GM12873 (cell line): Measurements from ENCODE around the gene RTN4.

Experiments used
- TF ChIP-seq, protein P1 (sequence below): IDR thresholded peaks from 2 replicates; pipeline ENCODE4 v1.5.1; 2012; ENCODE audit warnings: low read depth, mild to moderate bottlenecking, moderate library complexity, low read length, control low read depth; ENCODE audit not compliant: insufficient read depth; ENCODE audit errors: missing control alignments

The RTN4 gene, protein sequence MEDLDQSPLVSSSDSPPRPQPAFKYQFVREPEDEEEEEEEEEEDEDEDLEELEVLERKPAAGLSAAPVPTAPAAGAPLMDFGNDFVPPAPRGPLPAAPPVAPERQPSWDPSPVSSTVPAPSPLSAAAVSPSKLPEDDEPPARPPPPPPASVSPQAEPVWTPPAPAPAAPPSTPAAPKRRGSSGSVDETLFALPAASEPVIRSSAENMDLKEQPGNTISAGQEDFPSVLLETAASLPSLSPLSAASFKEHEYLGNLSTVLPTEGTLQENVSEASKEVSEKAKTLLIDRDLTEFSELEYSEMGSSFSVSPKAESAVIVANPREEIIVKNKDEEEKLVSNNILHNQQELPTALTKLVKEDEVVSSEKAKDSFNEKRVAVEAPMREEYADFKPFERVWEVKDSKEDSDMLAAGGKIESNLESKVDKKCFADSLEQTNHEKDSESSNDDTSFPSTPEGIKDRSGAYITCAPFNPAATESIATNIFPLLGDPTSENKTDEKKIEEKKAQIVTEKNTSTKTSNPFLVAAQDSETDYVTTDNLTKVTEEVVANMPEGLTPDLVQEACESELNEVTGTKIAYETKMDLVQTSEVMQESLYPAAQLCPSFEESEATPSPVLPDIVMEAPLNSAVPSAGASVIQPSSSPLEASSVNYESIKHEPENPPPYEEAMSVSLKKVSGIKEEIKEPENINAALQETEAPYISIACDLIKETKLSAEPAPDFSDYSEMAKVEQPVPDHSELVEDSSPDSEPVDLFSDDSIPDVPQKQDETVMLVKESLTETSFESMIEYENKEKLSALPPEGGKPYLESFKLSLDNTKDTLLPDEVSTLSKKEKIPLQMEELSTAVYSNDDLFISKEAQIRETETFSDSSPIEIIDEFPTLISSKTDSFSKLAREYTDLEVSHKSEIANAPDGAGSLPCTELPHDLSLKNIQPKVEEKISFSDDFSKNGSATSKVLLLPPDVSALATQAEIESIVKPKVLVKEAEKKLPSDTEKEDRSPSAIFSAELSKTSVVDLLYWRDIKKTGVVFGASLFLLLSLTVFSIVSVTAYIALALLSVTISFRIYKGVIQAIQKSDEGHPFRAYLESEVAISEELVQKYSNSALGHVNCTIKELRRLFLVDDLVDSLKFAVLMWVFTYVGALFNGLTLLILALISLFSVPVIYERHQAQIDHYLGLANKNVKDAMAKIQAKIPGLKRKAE

DNA sequence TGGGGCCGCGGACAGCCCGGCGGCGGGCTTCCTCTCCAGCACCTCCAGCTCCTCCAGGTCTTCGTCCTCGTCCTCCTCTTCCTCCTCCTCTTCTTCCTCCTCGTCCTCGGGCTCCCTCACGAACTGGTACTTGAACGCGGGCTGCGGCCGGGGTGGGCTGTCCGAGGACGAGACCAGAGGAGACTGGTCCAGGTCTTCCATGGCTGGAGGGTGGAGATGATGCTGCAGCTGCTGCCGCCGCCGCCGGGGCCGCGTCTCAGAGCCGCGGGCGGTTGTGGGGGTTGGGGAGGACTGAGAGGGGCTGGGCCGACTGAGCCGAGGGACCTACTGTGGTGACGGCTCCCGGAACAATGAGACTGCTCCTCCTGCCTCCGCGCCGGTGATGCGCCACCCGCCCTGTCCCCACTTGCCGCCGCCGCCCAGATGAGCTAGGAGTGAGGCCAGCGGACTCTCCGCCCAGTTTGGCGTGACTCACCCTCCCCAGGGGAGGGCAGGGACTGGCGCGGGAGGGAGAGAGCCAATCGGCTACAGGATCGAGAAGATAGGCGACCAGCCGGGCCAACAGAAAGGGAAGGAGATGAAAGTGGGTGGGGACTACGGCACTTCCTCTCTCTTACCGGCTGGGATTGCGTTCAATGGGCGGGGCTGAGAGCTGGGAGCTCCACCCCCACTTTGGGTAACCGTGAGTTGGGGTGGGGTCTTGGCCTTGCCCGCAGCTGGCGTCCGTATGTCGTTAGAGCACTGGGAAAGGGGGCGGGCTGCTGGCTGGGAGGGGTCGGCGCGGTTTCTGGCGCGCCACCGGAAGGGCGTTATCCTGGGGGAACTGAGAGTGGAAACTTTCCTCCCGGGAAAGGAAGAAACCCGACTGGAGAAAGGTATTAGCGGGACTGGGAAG is at the start of gene RTN4:
TSS of gene RTN4 (minus strand) at position 352 of the 895 bp plus-strand sequence. CDS start at position 201, 151 bp downstream.
- TF ChIP-seq, protein P1, sequence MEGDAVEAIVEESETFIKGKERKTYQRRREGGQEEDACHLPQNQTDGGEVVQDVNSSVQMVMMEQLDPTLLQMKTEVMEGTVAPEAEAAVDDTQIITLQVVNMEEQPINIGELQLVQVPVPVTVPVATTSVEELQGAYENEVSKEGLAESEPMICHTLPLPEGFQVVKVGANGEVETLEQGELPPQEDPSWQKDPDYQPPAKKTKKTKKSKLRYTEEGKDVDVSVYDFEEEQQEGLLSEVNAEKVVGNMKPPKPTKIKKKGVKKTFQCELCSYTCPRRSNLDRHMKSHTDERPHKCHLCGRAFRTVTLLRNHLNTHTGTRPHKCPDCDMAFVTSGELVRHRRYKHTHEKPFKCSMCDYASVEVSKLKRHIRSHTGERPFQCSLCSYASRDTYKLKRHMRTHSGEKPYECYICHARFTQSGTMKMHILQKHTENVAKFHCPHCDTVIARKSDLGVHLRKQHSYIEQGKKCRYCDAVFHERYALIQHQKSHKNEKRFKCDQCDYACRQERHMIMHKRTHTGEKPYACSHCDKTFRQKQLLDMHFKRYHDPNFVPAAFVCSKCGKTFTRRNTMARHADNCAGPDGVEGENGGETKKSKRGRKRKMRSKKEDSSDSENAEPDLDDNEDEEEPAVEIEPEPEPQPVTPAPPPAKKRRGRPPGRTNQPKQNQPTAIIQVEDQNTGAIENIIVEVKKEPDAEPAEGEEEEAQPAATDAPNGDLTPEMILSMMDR: peak; percentile 22

DNA sequence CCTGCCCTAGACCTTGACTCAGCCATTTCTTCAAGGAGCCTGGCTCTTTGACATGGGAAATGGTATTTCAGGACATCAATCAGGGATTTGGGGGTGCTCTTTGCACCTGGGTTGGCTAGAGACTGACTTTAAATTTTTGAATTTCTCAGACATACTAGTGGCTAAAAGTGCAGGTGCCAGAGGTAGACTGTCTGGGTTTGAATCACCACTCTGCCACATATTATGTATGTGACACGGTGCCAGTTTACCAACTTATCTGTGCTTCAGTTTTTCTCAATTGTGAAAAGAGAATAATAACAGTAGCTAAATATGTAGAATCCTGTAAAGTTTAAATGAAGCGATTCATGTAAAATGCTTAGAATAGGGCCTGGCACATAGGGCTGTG is 49.2 kb upstream of the RTN4 start:
- TF ChIP-seq, protein P1: no peak

DNA sequence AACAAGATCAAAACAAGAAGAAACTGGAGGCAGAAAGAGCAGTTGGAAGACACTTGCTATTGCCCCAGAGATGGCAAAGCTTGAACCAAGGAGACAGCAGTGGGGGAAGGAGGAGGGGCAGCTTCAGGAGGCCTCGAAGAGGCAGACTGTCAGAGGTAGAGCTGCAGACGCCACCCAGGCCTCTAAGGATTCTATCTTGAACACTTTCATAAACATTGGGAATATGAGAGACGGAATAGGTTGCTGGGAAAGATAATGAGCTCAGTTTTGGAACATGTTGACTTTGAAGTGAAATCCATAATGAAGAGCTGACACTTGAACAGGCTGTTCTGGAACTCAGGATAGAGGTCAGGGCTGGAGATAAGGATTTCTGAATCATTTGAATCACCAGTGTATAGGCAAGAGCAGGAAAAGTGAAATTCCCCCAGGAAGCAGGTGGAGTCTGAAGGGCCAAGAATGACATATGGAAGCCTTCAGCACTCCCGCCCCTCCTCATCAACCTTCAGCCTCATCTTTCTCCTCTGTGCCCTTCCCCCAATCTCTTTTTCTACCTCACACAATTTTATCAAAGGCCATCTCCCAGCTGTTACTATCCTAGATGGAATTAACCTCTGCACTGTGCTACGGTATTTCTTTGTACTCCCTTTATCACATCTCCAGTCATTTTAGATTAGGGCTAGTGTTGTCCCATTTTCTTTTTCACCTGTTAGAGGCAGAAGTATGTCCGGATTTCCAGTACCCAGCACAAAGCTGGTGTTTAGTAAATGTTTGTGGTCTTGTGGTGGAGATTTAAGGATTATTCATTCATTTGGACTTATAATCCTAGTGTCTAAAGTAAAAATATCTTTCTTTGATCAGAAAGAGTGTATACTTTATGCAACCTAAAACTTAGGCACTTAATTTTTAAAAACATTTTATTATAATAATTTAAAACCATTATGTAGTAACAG is 47.5 kb upstream of the RTN4 start:
- TF ChIP-seq, protein P1: no peak

DNA sequence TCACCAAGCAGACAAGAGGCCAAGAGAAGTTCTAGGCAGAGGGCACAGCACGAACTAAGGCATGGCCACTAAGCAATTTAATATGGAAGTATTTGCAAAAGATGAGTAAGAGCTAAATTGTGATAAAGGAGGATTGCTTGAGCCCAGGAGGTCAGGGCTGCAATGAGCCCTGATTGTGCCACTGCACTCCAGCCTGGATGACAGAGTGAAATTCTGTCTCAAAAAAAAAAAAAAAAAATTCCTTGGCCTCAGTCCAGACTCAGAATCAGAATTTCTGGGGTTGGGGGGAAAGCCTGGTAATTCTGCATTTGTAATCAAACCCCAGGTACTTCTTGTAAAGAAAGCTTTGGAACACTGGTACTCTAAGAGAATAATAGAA is 46.8 kb upstream of the RTN4 start:
- TF ChIP-seq, protein P1: no peak

DNA sequence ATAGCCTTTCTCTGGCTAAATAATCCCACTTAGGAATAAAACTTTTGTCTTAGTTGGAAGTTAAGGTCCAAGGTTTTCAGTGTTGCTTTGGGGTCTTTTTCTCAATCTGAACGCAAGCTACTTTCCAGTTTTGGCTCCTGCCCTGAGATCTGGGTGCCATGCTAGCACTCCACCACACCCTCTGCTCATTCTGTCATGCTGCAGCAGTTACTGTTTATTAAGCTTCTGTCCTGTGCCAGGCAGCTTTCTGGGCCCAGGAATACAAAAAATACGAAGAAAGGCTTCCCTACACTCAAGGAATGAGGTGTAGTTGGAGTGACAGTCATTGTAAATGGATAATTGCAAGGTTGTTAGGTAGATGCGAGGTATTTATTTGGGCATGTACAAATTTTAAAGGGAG is 46.3 kb upstream of the RTN4 start:
- TF ChIP-seq, protein P1: no peak

DNA sequence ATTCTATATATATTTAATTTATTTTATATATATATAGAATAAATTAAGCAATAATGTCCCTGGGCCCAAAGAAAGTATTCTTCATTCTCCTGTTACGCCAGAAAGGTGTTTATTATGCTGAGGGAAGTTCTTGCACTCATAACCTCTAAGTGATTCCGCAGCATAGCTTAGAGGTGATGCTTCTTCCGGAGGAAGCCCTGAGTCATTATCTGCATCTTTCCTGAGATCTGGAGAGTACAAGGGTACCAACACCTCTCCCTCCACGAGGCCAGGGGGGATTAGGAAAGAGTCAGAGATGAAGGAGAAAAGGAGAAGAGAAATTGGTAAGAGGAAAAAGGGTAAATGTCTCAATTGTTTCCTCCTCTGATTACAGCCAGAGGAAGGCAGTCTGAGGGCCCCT is 43.1 kb upstream of the RTN4 start:
- TF ChIP-seq, protein P1: no peak
